ENCODE results near the gene KRT24. TPM values are rescaled to one million over a fixed set of nuclear protein-coding genes. Genes with fewer than 3 reads are reported as not detected.
"Not testable (repeated sequence)": the region's sequence is repeated elsewhere in the genome, so short reads cannot be mapped to it uniquely, and the experiment has no call there.

KRT24 gene
- not detected in 2 replicates for total RNA-seq (2014; rRNA removed)
- polyA plus RNA-seq (2012) = not detected

DNA sequence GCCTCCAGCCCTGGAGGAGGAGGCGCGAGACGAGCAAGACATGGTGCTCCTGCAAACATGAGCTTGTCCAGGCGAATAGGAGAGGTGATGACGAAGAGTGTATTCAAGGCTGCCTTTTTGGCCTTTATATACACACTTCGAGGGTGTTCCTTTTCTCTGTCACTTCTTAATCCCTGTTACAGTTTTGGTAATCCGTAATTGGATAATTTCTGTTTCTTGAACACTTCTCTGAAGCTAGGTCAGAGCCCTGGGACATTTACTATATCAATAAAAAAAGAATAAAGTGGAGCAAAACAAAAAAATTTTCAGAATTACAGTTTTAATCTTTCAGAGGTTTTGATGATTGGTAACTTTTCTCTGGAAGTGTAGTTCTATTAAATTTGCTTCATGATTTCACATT is at the start of gene KRT24:
KRT24 (minus strand) TSS at position 101 of the 400 bp plus-strand sequence; CDS start at position 42, 59 bp downstream.
- DNase-seq (ENCODE audit: low read depth) = no peak

DNA sequence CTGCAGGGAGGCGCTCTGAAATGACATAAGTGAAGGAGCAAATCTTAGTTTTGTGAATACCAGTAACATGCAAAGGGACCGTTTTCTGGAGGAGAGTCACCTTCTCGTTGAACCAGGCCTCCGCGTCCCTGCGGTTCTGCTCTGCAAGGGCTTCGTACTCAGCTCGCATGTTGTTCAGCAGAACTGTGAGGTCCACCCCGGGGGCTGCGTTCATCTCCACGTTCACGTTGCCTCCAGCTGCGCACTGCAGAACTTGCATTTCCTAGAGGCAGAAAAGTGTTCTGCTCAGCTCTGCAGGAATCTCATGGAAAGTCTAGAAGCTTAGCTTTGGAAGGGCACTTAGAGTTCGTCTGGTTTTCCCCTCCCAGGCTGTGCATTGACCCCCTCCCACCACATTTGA is 47.5 kb upstream of the KRT24 start:
- DNase-seq (ENCODE audit: low read depth) = no peak

DNA sequence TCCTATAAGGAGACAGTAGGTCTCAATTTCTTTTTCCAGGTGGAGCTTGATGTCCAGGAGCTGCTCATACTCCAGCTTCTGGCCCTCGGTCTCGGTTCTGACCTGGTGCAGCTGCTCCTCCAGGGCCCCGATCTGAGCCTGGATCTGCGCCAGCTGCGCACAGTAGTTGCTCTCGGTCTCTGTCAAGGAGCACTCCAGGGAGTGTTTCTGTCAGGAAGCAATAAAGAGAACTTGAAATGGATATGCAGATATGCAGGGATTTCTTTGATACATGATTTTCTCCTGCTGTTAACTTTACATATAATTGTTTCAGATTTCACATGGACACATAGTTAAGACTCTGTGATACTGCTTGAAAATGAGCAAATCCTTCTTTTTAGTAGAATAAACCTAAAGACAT is 46.8 kb upstream of the KRT24 start:
- DNase-seq (ENCODE audit: low read depth) = no peak

DNA sequence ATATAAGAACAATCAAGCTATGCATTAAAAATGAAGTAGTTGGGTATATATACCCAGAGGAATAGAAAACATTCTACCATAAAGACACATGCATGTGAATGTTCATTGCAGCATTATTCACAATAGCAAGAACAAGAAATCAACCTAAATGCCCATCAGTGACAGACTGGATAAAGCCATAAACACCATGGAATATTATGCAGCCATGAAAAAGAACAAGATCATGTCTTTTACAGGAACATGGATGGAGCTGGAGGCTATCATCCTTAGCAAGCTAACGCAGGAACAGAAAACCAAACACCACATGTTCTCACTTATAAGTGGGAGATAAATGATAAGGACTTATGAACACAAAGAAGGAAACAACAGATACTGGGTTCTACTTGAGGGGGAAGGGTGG is 45.1 kb upstream of the KRT24 start:
- not testable (repeated sequence) for DNase-seq (ENCODE audit: low read depth)

DNA sequence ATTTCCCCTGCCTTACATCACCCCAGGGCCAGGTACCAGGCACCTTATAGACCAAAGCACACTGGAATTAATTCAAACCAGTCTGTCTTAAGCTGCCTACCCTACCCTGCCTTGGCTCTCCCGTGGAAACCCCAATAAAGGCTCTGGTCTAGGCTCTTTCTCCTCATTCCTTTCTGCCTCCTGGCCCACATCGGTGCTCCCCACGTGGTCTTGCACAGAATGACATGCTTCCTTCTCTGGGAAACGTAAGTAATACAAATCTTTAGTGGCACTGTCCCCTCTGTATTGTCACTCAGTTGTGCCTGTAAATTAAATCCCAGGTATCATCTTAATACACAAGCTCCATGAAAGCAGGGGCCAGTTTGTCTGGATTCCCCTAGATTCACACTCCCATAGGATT is 35.0 kb upstream of the KRT24 start:
- DNase-seq (ENCODE audit: low read depth) = no peak

DNA sequence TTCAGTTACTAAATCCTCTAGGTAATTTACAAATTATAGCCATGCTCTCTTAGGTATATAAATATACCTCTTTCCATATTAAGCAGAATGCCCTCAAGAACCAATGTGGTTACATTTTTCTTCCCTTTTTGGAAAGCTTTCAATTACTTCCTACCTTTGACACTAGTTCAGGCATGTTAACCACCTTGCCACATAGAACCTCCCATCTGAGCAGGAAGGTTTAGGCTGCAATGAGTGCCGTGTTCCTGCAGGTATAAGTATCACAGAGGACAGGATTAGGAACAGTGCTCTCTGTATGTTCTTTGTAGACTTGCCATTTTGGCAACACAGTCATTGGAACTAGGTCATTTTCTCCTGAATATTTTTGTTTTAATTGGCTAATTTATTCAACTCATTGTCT is 31.5 kb upstream of the KRT24 start:
- DNase-seq (ENCODE audit: low read depth) = no peak

DNA sequence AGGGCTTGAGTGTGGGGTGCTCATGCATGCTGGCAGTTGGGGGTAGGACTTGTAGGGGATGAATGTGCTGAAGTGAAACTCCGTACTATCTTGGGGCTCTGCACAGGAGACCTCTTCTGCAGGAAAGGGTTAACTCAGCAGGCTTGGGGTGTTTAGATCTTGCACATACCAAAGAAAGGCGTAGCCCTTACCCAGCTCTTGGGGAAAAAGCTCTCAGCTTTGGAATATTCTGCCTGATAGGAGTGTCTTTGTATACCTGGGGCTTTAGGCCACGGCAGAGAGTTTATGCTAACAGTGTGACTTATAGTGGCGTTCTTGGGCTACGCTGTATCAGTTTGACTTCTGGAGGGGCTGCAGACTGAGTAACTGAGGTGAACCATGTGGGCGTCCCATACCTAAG is 30.5 kb upstream of the KRT24 start:
- no peak for DNase-seq (ENCODE audit: low read depth)

DNA sequence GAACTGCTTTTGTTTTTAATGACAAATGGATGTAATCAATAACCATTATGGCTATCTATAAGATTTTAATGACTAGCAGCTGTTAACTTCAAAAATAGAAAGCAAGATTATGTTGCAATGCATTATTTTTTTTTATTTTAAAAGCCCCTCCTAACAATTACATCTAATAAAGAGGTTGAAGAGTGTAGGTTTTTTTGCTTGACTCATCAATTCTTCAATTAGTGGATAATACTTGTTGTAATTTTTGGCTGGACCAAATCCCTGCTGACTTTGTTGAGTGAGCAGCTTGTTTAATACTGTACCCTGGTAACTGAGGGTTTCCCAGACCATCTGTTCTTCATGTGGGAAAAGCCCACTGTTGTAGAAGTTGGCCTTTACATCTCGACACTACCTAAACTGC is 27.4 kb upstream of the KRT24 start:
- no peak for DNase-seq (ENCODE audit: low read depth)

DNA sequence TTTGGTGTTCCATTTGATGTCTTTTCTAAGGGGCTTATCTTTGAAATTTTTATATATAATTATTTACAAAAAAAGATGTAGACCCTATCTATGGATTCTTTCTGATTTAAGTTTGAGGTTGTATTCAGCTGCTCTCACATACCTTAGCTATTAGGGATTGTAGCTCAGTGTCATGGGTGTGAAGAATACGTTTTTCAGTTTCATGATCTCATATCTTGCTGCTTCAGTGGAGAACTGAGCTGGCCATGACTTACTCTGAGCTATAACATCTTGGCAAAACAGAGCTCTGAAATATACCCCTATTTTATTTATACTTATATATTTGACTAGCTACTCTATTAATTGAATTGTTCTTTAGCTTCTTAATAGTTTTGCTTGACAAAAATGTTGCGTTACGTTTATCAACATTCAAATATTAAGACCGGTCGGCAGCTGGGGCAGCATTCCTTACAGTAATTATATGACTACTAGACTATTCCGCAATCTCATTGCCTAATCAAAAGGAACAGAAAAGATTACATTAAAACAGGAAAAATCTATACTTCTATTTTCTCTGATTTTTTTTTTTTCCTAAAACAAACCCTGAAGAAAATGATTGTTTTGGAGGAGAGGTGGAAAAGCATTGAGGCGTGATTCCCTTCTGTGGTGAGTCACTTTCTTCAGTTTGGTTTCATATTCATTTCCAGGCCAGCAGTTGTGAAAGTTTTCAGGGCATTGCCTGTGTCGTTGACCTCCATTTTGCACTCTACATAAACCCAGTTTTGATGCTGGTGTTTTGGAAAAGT is 24.1 kb upstream of the KRT24 start:
- DNase-seq (ENCODE audit: low read depth) = peak; percentile 20

DNA sequence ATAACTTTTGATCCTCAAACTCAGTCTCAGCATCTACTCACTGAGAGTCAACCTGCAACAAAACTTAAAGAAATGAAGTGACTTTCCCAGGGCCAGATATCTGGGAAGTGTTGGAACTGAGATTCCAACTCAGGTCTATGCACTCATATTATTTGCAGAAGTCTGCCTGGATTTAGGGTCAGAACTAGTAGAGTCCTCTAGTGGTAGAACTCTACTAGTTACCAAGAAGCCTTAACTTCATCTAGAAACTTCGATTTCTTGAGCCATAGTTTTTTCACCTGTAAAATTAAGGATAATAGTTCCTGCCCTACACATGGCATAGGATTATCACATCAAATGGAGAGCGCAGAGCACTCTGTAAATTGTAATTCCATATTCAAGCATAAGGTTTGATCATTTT is 23.4 kb upstream of the KRT24 start:
- peak; percentile 7 for DNase-seq (ENCODE audit: low read depth)

DNA sequence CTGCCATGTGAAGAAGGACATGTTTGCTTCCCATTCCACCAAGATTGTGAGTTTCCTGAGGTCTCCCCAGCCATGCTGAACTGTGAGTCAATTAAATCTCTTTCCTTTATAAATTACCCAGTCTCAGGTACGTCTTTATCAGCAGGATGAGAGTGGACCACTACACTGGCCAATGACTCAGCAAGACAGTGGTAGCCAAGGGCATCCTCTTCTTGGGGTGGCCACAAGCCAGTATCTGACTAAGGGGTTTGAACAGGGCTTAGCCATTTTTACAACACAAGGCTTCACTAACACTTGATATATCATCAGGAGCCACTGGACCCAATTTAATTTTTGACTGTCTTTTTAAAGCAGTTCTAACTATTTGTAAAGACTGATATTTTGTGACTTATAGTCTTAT is 21.1 kb upstream of the KRT24 start:
- no peak for DNase-seq (ENCODE audit: low read depth)

DNA sequence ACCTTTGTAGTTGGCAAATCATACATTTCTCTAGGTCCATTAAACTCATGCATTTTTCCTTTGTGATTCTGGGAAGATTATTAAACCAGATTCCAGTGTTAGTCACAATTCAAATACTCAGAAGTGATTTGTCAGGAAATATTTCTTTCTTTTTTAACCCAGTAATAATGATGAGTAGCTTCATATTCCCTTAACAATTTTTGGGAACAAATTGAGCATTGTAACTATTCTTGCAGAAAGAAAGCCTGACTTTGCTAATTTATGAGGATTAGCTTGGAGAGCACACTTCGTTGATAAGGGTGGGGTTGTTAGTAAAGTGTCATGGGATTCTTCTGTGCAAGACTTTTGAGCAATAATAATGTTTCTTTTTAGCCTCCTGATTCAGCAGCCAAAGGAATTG is 18.7 kb upstream of the KRT24 start:
- no peak for DNase-seq (ENCODE audit: low read depth)

DNA sequence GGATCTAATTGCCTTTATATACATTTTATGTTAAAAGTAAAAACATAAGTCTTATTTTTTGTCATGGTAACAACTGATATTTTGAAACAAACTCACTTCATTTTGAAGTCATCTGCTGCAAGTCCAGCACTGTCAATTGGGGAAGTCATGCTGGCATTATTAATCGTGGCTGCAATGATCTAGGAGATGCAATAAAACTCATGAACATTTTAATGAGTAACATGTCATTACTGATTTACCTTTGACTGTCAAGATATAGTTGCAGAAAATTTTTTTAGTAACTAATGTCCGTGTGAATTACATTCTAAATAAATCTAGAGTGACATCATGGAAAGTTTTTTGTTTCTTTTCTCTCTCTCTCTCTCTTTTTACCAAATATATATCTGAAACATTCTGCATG is 17.3 kb upstream of the KRT24 start:
- no peak for DNase-seq (ENCODE audit: low read depth)

DNA sequence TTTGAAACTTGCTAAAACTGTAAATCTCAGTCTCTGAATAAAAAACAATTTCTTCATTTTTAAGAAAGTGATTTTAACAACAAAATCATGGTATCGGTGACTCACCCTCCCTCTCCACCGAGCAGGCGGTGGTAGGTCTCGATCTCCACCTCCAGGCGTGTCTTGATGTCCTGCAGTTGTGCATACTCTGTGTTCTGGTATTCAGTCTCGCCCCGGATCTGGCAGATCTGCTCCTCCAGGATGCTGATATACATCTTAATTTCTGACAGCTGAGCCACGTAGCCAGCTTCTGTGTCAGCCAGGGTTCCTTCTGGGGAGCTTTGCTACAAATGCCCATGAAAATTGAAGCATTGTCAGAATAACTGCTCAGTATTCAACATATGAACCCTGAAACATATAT is 15.4 kb upstream of the KRT24 start:
- DNase-seq (ENCODE audit: low read depth) = peak; percentile 7

DNA sequence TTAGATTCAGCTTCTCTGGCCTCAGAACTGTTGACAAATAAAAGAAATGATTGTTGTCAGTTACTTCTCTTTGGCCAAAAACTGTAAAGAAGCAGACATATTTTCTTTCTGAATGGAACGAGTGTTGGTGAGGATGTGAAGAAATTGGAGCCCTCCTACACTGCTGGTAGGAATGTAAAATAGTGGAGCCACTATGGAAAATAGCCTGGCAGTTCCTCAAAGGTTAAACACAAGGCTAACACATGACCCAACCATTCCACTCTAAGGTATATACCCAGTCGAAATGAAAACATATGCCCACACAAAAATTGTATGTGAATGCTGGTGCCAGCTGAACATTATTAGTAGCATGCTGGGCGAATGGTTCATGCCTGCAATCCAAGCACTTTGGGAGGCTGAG is 14.2 kb upstream of the KRT24 start:
- DNase-seq (ENCODE audit: low read depth) = no peak

DNA sequence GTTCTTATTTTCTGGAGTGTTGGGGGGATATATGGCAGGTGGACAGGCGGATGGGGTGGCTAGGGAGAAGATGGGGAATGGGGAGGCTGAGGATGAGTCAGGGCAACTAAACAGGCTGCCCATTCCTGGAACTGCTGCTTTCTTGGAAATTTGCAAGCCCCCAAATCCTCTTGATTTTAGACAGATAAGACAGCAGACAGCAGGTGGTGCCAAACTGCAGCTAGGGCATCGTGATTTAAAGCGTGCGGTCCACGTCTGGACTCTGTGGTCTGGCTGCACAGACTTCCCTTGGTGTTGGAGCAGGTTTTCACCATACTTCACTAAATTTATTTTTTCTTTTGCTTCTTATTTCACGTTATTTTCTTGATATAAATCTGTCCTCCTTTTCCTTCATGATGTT is 10.9 kb upstream of the KRT24 start:
- no peak for DNase-seq (ENCODE audit: low read depth)

DNA sequence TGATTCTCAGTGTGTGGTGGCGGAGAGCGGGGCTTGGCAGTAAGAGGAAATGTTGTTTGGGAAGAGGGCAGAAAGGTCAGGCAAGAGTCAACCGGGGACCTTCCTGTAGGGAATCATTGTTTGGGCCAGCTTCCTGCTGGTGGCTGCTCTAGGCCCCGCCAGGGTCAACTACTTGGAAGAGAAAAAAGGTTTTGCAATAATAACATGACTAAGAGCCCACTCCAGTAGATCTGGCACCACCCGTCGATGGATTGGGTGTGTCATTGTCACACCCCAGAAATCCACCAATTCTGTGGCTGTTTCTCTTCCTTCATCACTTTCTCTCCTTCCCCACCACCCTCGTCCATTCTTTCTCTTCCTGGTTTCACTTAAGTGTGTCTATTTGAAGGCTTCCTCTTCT is 4.2 kb upstream of the KRT24 start:
- DNase-seq (ENCODE audit: low read depth) = no peak

DNA sequence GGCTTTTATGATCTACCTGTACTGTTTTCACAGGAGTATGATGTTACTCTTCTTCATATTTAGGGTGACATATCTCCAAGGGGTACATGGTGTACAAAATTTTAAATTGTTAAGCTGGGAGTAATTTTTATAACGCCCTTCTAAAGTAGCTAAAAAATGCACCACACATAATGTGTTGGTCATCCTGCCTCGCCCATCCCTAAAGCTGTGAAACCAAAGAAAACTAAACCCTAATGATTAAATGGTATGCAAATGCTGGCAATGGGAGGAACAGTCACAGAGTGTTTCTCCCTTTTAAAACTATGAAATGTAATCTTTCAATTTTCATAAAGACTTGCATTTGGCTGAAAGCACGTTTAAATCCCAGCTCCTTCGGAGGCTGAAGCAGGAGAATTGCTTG is 2.0 kb upstream of the KRT24 start:
- no peak for DNase-seq (ENCODE audit: low read depth)

DNA sequence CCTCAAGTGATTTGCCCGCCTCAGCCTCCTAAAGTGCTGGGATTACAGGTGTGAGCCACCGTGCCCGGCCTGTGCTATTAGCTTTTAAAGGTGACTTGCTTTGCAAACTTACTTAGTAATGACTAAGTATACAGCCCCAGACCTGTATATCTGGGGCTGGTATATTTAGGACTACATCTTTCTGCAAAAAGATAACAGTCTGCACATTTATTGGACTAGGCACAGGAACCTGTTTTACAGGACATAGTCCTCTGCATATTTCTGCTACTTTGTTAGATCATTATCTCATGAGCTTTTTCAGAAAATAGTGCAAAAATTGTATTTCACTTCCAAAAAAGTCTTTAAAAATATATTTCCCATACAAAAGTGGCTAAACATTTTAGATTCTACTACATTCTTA is 1.3 kb downstream of the KRT24 start:
- DNase-seq (ENCODE audit: low read depth) = no peak

DNA sequence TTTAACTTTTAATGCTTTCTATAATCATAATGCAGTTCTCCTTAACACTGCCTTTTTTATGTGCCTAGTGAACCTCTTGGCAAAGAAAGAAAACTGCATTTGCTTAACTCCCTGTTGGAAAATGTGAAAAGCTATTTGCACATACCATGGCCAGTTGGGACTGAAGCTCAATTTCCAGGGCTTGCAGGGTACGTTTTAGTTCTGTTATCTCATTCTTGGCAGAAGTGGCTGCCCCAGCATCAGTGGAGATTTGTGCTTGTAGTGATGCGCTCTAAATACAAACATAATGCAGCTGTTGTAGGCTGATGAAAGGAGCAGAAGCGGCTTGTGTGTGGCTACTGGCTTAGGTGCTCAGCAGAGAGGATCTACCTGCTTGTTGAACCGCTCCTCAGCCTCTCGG is 3.7 kb downstream of the KRT24 start:
- no peak for DNase-seq (ENCODE audit: low read depth)

DNA sequence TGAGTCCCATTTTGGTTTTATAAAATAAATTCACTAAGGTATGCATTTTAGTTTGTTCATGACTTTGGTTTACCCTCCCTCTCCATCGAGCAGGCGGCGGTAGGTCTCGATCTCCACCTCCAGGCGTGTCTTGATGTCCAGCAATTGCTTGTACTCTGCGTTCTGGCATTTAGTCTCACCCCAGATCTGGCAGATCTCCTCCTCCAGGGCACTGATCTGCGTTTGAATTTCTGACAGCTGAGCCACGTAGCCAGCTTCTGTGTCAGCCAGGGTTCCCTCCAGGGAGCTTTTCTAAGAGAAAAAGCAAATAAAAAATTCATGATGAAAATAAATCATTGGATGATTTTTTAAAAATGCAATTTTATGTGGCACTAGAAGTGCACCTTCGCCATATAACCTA is 4.2 kb downstream of the KRT24 start:
- no peak for DNase-seq (ENCODE audit: low read depth)

DNA sequence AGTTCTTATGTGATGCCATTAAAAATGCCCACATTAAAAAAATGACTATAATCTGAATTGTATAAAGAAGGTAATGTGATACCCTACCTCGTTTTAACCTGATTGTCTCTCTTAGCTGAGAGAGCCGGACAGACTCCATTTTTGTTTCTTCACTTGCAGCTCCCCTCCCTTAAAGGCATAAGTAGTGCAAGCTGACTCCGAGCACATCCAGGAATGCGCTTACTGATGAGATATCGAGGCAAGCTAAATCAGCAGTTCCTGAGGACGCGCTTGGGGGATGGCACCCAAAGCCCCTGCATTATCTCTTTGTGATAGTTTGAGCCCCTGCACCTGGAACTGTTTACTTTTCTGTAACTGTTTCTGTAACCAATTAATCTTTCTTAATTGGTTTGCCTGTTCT is 6.3 kb downstream of the KRT24 start:
- no peak for DNase-seq (ENCODE audit: low read depth)

DNA sequence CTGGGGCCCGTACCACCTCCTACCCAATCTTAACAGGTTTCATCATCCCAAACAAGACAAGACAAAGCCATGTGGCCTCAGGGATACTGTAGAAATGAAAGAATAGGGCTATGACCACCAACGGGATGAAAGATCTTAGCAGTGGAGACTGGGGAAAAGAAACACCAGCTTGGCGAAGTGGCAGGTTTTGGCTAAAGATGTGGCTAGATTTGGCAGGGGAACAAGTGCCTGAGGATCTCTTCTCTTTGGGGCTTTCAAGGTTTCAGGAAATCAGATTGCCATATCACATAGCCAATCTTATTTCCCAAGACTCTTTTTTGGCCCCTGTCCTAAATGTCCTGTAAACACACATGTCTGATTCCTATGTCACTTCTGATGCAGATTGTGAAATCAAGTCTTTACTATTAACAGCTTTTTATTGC is 6.9 kb downstream of the KRT24 start:
- DNase-seq (ENCODE audit: low read depth) = no peak

DNA sequence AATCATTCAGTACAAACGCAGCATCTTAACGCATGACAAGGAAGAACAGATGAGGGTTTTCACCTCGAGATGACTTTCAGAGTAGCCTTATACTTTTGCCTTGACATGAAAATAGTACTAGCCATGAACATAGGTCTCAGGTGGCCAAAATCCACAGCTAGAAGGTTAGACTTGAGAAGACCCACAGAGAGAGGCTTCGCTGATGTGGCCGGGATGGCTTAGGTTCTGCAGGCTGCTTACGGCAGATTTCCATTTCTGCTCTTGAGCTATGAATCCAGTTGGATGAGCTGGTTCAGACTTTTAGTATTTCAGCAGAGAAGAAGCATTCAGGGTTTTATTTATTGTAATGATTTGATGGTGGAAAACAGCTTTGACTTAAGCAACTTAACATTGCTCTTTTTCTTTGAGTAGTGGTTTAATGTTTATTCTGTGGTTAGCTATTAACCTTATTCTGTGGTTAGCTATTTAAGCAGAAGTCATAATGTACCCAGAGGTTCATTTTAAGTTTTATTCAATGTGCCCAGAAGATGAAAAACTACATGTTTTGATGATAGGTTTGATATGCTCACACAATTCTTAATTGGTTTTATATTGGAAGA is 7.6 kb downstream of the KRT24 start:
- DNase-seq (ENCODE audit: low read depth) = no peak
